GM18867 (cell line): ENCODE measurements around the gene ADAMTS6.

ENCODE experiments used
- ATAC-seq: cut with Tn5 transposase; IDR thresholded peaks from one replicate; pipeline ENCODE4 v1.9.1; 2021; ENCODE audit warnings: mild to moderate bottlenecking, moderate library complexity; ENCODE audit not compliant: unreplicated experiment

The ADAMTS6 gene

GRCh38 chr5:65151614-65152013, 330.1 kb downstream of the ADAMTS6 start:
- no peak for ATAC-seq

- no peak for ATAC-seq
Measured at GRCh38 chr5:65150599-65151304, 331.0 kb downstream of the ADAMTS6 start.

GRCh38 chr5:65149827-65150226, 331.9 kb downstream of the ADAMTS6 start:
- no peak for ATAC-seq

GRCh38 chr5:65144136-65144871, 337.4 kb downstream of the ADAMTS6 start:
- no peak for ATAC-seq

- no peak for ATAC-seq
Measured at GRCh38 chr5:65142511-65143011, 339.2 kb downstream of the ADAMTS6 start.

GRCh38 chr5:65142016-65142415, 339.7 kb downstream of the ADAMTS6 start:
- ATAC-seq, result no peak

GRCh38 chr5:65141493-65141892, 340.2 kb downstream of the ADAMTS6 start:
- no peak for ATAC-seq

GRCh38 chr5:65137631-65138030, 344.1 kb downstream of the ADAMTS6 start:
- no peak for ATAC-seq

GRCh38 chr5:65133477-65134110, 348.1 kb downstream of the ADAMTS6 start:
- ATAC-seq, result no peak

GRCh38 chr5:65132386-65132785, 349.3 kb downstream of the ADAMTS6 start:
- ATAC-seq, result no peak

- ATAC-seq, result no peak
Measured at GRCh38 chr5:65128226-65128625, 353.5 kb downstream of the ADAMTS6 start.

GRCh38 chr5:65127161-65127901, 354.4 kb downstream of the ADAMTS6 start:
- no peak for ATAC-seq

GRCh38 chr5:65126542-65127069, 355.1 kb downstream of the ADAMTS6 start:
- no peak for ATAC-seq

- ATAC-seq, result no peak
Measured at GRCh38 chr5:65125591-65126541, 355.9 kb downstream of the ADAMTS6 start.

GRCh38 chr5:65121880-65122436, 359.8 kb downstream of the ADAMTS6 start:
- no peak for ATAC-seq

- ATAC-seq, result no peak
Measured at GRCh38 chr5:65120371-65120967, 361.3 kb downstream of the ADAMTS6 start.

- ATAC-seq, result no peak
Measured at GRCh38 chr5:65117525-65117924, 364.2 kb downstream of the ADAMTS6 start.

- ATAC-seq, result no peak
Measured at GRCh38 chr5:65113771-65114170, 367.9 kb downstream of the ADAMTS6 start.
